ENCODE measurements around the gene C3orf22.
A peak's percentile ranks its signal among the peaks of the same experiment; 100 is the strongest.
"Not testable (repeated sequence)": the region's sequence is repeated elsewhere in the genome, so short reads cannot be mapped to it uniquely, and the experiment has no call there.

Gene C3orf22

DNA sequence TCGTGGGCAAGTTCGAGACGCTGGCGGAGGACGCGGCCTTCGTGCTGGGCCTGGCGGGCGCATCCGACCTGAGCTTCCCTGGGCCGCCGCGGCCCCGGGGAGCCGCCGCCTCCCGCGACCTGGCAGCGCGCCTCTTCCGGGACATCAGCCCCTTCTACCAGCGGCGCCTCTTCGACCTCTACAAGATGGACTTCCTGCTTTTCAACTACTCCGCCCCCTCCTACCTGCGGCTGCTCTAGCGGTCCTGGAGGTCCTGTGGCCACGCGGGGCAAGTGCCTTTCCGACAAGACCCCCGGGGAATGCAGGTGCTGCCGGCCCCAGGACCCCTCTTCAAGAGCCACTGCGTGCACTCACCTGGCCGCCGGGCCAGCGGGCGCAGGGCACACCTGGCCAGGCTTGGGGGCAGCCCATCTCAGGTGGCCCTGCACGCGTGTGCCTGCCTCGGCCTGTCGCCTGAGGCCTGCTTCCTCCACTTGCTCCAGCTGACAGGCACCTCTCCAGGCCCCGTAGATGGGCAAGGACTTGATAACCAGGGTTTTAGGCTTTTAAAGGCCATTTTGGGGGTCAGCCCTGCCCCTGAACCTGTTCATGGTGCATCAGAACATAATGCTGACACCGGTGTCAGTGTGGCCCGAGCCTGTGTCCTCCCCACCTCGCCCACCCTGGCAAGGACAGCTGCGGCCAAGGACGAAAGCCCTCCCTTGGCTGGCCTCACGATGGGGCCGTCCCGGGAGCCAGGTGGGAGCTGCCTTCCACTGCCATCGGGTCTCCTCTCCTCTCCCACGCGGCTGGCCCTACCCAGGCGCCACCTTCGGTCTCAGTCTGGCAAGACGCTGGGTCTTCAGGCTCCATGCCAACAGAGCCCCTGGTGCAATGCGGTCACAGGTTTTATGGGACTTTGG is 16.1 kb downstream of the C3orf22 start:
- no peak for DNase-seq

DNA sequence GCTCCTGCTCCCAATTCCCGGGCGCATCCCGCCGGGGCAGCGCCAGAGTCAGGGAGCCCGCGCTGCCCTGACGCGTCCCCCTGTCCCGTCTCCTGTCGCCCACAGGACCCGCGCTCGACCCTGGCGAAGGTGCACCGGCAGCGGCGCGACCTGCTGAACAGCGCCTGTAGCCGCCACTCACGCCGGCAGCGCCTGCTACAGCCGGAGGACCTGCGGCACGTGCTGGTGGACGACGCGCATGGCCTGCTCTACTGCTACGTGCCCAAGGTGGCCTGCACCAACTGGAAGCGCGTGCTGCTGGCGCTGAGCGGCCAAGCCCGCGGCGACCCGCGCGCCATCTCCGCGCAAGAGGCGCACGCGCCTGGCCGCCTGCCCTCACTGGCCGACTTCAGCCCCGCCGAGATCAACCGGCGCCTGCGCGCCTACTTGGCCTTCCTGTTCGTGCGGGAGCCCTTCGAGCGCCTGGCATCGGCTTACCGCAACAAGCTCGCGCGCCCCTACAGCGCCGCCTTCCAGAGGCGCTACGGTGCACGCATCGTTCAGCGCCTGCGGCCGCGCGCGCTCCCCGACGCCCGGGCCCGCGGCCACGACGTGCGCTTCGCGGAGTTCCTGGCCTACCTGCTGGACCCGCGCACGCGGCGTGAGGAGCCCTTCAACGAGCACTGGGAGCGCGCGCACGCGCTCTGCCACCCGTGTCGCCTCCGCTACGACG is 16.9 kb downstream of the C3orf22 start:
- DNase-seq = no peak

GRCh38 chr3:126540951-126541627 is 17.6 kb downstream of the C3orf22 start:
- DNase-seq = no peak

GRCh38 chr3:126540342-126540849 is 18.3 kb downstream of the C3orf22 start:
- DNase-seq = peak; percentile 91

DNA sequence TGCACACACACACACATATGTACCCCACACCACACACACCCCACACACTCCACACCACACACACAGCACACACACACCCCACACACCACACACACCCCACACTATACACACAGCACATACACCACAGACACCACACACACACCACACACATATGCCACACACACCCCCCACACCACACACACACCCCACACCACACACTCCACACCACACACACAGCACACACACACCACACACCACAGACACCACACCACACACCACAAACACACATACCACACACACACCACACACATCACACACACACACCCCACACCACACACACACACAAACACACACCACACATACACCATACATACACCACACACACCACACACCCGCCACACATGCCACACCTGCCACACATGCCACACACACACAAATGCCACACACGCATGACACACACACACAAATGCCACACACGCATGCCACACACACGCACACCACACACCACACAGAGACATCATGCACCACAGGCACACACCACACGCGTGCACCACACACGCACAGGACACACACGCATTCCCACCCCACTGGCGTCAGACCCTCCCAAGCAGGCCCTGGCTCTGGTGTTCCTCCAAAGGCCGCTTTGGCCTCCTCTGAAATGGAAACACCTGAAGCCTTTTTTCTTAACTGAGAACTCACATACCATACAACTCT is 19.0 kb downstream of the C3orf22 start:
- no peak for DNase-seq

DNA sequence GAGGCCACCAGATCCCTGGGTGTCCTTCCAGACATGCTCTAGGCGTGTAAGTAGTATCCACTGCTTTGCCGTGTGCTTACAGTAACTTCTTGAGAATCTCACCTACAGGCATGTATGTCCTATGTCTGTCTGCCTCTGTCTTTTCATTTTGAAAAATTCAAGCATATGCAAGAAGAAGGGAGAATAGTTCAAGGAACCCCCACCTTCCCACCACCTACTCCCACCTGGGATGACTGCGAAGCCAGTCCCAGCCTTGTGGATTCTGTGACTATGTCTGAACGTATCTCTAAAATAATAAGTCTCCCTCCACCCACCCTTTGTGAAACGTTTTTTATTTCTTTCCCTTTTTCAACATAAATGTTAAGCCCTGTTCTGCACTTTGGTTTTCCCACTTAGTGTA is 19.8 kb downstream of the C3orf22 start:
- no peak for DNase-seq

GRCh38 chr3:126538316-126538715 is 20.4 kb downstream of the C3orf22 start:
- no peak for DNase-seq

DNA sequence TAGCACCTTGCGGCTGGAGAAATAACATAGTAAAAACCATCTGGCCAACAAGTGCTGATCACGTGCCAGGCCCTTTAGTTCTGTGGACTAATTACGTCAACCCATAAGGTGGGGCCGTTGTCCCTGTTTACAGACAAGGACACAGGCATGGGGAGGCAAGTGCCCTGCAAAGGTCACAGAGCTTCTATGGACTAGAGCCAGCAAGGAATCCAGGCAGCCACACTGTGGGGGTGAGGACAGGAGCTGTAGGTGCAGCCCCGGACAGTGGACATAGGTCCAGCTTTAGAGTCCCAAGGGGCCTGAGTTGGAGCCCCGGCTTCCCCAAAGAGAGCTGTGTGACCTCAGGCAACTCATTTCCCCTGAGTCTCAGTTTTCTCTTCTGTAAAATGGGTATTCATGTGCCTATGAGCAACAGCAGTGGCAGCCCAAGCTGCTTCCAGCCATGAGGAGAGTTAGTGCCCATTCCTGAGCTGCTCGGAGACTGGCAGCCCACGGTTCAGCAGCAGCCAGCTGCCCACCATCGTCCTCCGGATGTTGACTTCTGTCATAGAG is 20.9 kb downstream of the C3orf22 start:
- DNase-seq = no peak

DNA sequence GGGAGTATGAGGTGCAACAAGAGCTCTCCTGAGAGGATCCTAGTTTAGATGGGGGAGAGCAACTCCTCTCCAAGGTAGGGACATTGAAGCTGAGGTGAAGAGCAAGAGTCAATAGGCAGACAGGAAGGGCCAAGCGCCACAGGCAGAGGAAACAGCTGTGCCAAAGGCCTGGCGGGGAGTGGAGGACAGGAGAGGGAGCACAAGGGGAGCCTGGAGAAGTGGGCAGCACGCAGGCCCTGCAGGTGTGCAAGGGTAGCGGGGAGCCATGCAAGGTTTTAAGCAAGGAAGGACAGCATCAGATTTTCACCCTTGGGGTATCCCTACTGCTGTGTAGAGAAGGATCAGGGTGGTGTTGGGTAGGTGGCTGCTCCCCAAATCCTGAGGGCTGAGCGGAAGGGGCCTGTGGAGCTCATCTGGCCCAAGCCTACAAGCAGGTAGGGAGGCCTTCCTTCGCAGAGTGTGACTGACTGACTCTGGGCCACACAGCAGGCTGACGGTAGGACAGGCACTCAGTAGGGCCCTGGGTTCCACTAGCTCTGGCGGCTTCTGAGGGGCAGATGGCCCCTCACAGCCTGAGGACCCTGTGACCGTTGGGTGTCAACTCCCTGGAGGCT is 21.5 kb downstream of the C3orf22 start:
- no peak for DNase-seq

GRCh38 chr3:126536126-126536525 is 22.6 kb downstream of the C3orf22 start:
- DNase-seq = no peak

DNA sequence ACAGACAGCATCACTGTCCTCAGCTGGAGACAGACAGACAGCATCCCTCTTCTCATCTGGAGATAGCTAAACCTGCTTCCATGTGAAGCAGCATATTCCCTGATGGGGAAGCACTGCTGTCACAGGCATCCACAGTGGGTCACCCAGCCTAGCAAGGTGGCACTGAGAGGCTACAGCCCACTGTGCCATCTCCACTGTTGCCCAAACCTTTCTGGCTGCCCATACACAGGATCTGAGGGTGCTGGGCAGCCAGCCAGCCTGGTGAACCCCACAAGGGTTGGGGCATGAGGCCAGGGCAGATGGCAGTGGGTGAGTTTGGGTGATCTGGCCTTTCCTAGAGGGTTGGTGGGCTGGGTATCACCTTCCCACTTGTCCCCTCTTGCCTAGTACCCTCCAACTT is 23.1 kb downstream of the C3orf22 start:
- no peak for DNase-seq

DNA sequence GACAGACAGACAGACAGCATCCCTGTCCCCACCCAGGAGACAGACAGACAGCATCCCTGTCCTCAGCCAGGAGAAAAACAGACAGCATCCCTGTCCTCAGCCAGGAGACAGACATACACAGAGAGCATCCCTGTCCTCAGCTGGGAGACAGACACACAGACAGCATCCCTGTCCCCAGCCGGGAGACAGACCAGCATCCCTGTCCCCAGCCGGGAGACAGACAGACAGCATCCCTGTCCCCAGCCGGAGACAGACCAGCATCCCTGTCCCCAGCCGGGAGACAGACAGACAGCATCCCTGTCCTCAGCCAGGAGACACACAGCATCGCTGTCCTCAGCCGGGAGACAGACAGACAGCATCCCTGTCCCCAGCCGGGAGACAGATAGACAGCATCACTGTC is 24.0 kb downstream of the C3orf22 start:
- not testable (repeated sequence) for DNase-seq

- DNase-seq = no peak
These were observed 25.2 kb downstream of the C3orf22 start for GRCh38 chr3:126533506-126533905.

DNA sequence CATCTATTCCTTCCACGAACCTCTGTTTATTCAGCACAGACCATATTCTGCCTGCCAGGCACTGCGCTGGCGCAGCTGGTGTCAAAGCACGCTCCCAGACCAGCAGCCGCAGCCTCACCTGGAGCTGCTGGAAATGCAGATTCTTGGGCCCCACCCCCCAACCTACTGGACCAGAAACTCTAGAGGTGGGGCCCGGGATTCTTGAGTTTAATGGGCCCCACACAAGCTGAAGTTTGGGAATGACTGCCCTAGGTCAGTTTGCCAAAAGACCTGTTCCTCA is 27.7 kb downstream of the C3orf22 start:
- no peak for DNase-seq

- DNase-seq = no peak
These were observed 28.3 kb downstream of the C3orf22 start for GRCh38 chr3:126530171-126531050.

DNA sequence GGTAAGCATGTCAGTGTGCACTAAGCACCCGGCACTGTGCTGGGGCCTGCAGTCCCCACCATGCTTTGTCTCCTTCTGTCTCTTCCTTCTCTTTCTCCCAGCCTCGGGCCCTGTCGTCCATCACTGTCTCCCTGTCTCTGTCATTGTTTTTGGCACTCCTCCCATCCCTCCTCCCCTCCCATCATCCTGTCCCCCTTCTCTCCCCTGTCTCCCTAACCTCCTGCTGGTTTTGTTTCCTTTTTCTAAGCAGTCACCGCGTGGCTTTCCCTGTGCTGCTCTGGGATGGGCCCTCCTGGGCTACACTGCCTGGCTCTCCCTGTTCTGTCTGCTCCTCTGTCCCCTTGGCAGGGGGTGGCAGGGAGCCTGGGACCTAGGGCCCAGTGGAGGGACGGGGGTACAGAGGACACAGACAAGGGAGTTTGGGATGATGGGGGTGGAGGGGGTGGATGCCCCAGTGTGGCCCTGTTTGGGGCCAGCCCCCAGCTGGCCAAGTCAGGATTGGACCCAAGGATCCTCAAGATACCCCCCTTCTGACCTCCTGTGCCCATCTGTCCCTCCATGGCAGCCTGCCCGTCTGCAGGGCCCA is 29.1 kb downstream of the C3orf22 start:
- DNase-seq = no peak

- DNase-seq = no peak
These were observed 29.8 kb downstream of the C3orf22 start for GRCh38 chr3:126528800-126529541.

- DNase-seq = no peak
These were observed 30.3 kb downstream of the C3orf22 start for GRCh38 chr3:126528419-126528799.

DNA sequence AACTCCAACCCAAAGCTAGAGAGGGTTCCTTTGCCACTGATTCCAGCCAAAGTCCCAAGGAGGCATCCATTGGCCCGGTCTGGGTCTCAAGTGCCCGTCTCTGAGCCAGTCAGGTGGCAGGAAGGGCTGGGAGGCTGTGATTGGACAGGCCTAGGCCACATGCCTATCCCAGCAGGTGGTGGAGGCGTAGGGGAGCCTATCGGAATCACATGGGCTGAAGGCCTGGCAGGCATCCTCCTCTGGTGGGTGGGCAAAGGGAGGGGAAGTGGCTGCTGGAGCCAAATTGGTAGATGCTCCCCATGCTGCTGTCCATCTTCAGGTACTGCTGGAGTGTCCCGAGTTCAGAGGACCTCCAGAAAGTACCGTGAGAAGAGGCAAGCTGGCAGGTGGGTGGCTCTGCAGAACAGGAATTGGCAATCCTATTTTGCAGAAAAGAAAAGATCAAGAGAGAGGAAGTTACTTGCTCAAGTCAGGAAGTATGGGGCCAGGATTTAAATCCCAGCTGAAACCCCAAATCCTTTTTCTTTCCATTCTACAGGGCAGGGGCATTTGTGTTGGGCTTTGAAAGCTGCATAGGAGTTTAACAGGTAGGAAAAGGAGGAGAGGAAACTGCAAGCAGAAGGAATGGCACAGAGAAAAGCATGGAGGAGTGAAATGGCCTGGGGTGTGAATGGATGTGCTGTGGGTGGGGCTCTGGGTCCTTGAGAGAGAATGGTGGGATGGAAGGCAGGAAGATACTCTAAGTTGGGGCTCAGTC is 31.1 kb downstream of the C3orf22 start:
- no peak for DNase-seq

Data from fibroblast of upper back skin (primary cell).